K562 (cell line): ENCODE results near the gene SLC39A7. TPM values are rescaled to one million over a fixed set of nuclear protein-coding genes. Genes with fewer than 3 reads are reported as not detected.

ENCODE experiments used
- DMBX1 ChIP-seq: fragments of 250-450 bp; sonication (Bioruptor Pico); IDR thresholded peaks from 2 replicates; pipeline ENCODE4 v1.8.0; 2022; ENCODE audit warnings: inconsistent platforms, mild to moderate bottlenecking, moderate library complexity, borderline replicate concordance
- PCBP2 ChIP-seq: fragments of 200-400 bp; formaldehyde crosslinking; IDR thresholded peaks from 2 replicates; pipeline ENCODE4 v1.6.1; 2018; ENCODE audit warnings: low read length, low read depth, mild to moderate bottlenecking, moderate library complexity; ENCODE audit not compliant: poor library complexity, severe bottlenecking
- SRF ChIP-seq, 2 experiments: fragments of 250-450, 450-650 bp in 1 of 2; sonication (Bioruptor Pico) in 1 of 2; sonication (generic) in 1 of 2; formaldehyde crosslinking; IDR thresholded peaks; 2 replicates each; pipeline versions ENCODE4 v1.5.0 to v1.5.1; 2020 to 2022; ENCODE audit warnings: mild to moderate bottlenecking in 1 of 2, missing genetic modification reagents in 1 of 2
- polyA plus RNA-seq, 8 experiments: library from polyadenylated mRNA; depleted of rRNA in 4 of 8; stranded (reverse) in 5 of 8; unstranded in 3 of 8; fragments of >200 nt; fragmentation: Nextera tagmentation in 2 of 8; fragmentation: Illumina TruSeq in 1 of 8; extraction: Ambion mirVana in 2 of 8; extraction: Trizol in 1 of 8; gene quantifications; 2 replicates each; pipeline versions ENCODE4 v1.2.1 to v1.2.3, GENCODE V29; 2011 to 2014; ENCODE audit warnings: inconsistent platforms in 1 of 8, missing spikeins in 1 of 8
- total RNA-seq, 7 experiments: library from RNA; depleted of rRNA in 6 of 7; stranded (reverse); fragments of >200 nt in 6 of 7; fragmentation: Illumina TruSeq in 2 of 7; extraction: Trizol in 2 of 7; gene quantifications; 2 replicates each; pipeline versions ENCODE4 v1.2.1 to v1.2.3, GENCODE V29; 2011 to 2021; ENCODE audit warnings: low replicate concordance in 1 of 7
- TF ChIP-seq, protein P1 (sequence below): sonication (generic); formaldehyde crosslinking; IDR thresholded peaks from 2 replicates; pipeline ENCODE4 v1.8.1; 2023; ENCODE audit warnings: mild to moderate bottlenecking, missing genetic modification reagents
- TF ChIP-seq, protein P2 (sequence below): fragments of 450-650 bp; IDR thresholded peaks from 2 replicates; pipeline ENCODE4 v1.6.1; 2016; ENCODE audit warnings: low read depth

SLC39A7 gene
- total and polyA plus RNA-seq, 9 of the 15 experiments (the other 6 are each of a cell fraction or from before 2014, with no cell fraction given) = 21.7 to 169 (median 121) TPM

DNA sequence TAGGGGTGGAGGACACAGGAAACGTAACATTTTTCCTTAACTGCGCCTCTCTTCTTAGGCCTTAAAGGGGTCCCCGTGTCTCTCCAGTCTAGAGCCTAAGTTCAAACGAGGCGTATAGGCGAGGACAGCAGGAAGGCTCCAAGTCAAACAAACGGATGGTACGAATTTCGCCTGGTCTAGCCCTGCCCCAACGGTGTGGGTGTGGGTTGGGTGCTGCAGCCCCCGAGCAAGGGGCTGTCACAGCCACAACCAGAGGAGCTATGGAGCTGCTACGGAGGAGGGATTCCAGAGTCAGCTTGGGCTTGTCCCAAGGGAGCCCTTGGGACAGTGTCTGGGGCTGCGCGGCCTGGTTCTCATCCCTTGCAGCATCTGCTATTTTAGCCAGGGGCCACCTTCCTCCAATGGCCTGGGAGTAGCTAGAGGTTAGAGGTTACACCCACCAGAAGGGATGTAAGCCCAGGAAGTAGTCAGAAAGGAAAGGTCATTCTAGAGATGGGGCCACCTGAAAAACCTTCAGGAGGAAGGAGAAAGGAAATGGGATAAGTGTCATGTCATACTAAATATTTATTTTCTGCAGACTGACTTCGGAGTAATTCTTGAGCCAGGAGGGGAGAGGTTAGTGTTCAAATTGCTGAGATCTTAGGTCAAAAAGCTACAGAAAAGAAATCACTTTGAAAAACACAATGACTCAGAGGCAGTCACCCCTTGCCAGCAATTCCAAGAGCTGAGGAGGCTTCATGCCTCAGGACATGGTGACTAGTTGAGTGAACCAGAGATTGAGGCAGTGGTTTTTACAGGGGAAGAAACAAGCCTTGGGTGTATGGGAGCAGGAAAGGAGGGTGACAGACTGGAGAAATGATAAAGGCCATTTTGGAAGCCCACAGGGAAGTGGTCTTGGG lies 49.3 kb downstream of the SLC39A7 start (continued):
- TF ChIP-seq, protein P1, sequence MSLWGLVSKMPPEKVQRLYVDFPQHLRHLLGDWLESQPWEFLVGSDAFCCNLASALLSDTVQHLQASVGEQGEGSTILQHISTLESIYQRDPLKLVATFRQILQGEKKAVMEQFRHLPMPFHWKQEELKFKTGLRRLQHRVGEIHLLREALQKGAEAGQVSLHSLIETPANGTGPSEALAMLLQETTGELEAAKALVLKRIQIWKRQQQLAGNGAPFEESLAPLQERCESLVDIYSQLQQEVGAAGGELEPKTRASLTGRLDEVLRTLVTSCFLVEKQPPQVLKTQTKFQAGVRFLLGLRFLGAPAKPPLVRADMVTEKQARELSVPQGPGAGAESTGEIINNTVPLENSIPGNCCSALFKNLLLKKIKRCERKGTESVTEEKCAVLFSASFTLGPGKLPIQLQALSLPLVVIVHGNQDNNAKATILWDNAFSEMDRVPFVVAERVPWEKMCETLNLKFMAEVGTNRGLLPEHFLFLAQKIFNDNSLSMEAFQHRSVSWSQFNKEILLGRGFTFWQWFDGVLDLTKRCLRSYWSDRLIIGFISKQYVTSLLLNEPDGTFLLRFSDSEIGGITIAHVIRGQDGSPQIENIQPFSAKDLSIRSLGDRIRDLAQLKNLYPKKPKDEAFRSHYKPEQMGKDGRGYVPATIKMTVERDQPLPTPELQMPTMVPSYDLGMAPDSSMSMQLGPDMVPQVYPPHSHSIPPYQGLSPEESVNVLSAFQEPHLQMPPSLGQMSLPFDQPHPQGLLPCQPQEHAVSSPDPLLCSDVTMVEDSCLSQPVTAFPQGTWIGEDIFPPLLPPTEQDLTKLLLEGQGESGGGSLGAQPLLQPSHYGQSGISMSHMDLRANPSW = no peak
- TF ChIP-seq PCBP2 (no peak), DMBX1 (CRISPR knock-in tag) (no peak; the same call in 1 of the 2 replicates), SRF (CRISPR knock-in tag; IDR thresholded peaks at IDR 0.05) (no peak)
- TF ChIP-seq, protein P2, sequence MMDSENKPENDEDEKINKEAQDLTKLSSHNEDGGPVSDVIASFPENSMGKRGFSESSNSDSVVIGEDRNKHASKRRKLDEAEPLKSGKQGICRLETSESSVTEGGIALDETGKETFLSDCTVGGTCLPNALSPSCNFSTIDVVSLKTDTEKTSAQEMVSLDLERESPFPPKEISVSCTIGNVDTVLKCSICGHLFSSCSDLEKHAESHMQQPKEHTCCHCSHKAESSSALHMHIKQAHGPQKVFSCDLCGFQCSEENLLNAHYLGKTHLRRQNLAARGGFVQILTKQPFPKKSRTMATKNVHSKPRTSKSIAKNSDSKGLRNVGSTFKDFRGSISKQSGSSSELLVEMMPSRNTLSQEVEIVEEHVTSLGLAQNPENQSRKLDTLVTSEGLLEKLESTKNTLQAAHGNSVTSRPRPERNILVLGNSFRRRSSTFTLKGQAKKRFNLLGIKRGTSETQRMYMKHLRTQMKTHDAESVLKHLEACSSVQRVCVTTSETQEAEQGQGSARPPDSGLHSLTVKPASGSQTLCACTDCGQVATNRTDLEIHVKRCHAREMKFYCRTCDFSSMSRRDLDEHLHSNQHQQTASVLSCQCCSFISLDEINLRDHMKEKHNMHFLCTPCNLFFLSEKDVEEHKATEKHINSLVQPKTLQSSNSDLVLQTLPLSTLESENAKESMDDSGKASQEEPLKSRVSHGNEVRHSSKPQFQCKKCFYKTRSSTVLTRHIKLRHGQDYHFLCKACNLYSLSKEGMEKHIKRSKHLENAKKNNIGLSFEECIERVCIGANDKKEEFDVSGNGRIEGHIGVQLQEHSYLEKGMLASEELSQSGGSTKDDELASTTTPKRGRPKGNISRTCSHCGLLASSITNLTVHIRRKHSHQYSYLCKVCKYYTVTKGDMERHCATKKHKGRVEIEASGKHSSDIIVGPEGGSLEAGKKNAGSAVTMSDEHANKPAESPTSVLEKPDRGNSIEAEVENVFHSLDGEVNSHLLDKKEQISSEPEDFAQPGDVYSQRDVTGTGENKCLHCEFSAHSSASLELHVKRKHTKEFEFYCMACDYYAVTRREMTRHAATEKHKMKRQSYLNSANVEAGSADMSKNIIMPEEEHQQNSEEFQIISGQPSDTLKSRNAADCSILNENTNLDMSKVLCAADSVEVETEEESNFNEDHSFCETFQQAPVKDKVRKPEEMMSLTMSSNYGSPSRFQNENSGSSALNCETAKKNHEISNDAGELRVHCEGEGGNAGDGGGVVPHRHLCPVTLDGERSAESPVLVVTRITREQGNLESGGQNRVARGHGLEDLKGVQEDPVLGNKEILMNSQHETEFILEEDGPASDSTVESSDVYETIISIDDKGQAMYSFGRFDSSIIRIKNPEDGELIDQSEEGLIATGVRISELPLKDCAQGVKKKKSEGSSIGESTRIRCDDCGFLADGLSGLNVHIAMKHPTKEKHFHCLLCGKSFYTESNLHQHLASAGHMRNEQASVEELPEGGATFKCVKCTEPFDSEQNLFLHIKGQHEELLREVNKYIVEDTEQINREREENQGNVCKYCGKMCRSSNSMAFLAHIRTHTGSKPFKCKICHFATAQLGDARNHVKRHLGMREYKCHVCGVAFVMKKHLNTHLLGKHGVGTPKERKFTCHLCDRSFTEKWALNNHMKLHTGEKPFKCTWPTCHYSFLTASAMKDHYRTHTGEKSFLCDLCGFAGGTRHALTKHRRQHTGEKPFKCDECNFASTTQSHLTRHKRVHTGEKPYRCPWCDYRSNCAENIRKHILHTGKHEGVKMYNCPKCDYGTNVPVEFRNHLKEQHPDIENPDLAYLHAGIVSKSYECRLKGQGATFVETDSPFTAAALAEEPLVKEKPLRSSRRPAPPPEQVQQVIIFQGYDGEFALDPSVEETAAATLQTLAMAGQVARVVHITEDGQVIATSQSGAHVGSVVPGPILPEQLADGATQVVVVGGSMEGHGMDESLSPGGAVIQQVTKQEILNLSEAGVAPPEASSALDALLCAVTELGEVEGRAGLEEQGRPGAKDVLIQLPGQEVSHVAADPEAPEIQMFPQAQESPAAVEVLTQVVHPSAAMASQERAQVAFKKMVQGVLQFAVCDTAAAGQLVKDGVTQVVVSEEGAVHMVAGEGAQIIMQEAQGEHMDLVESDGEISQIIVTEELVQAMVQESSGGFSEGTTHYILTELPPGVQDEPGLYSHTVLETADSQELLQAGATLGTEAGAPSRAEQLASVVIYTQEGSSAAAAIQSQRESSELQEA = no peak
